Stimulated activated naive CD4-positive, alpha-beta T cell treated with Interleukin-2 at 50 U/mL for 16 hours (primary cell): ENCODE measurements around the gene ENDOV.

Source experiments
- DNase-seq: peaks from one replicate; lab custom pipeline; 2025; lab: John Stamatoyannopoulos, UW

Gene ENDOV

DNA sequence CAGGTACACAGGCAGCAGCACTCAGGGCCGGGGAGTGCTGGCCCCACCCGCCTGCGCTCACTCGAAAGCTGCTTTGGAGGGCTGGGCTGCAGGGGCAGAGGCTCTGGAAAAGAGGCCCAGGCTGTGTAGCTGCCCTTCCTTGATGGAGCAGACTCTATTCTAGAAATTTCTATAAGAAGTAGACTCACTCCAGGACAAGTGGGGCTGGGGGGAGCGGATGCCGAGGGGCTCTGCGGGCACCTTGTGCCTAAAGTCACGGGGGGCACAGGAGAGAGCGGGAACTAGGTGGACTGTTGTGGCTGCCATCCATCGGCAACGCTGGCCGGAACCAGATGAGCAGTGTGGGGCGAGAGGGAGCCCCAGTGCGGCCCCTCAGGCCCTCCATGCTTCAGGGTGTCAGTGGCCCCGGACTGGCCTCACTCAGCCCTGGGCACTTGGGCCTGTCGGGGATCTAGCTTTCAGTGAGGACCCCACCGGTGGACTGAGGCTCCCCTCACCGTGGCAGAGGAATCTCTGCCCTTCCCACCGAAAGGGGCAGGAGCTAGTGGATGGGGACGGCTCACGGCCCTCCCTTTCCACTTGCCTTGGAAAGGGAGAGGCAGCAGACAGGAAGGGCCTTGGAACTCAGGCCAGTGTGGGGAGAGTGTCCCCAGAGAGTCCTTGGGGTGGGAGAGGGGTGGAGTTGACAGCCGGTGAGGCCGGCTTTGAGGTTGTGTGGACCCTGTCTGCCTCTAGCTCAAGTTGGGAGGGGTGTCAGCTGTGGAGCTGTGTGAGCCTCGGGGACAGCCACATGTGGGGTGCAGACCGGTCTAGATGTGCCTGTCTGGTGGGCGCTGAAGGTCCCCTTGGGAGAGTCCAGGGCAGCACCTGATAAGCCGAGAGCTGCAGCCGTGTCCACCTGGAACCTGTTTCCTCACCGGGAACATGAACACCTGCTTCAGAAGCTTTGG, 16.6 kb downstream of the ENDOV start:
- no peak for DNase-seq

DNA sequence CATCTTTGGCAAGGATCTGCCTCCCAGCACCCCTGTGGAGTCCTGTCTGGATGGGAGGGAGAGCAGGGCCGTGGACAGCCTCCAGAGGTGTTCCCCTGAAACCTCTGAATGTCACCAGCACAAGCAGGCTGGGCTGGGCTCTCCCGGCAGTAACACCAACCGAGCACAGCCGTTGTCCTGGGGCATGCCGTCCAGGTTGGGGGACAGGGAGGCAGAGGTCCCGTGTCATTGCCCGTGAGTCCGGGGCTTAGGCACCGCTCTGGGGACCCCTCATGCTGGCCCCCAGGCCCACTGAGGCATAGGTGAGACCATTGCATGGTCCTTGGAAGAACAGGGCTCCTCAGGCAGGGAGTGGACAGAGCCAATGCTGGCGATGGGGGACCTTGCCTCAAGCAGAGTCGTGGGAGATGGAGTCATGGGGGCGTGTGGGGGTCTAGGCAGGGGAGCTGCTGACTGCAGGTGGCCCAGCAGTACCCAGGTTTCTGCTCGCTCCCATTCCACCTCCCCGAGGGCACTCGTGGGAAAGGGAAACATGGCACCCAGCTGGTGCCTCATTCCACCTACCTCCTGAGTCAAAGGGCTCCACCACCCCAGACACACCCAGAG, 17.5 kb downstream of the ENDOV start:
- no peak for DNase-seq

DNA sequence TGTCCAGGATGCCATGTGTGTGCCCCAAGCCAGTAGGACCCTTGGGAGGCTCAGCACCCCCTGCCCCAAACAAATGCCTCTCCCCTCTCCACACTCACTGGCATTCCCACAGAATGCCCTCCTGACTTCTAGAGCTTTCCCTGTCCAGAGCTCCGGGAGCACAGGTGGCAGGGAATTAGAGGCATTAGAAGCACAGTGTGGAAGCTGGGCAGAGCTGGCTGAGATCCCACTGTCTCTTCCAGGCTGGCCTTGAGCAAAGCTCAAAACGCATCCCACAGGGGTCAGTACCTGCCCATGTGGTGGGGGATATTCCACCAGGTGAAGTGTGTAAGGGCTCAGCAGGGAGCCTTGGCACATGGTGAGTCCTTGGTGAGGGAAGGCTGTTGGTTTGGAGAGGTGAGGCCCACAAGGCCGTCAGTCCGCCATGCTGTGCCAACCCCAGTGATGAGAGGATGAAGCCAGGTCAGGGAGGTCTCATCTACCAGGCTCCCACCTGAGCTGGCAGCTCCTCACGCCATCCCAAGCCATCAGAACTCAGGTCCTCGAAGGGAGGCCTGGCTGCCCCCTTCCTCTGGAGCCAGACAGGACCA, 18.1 kb downstream of the ENDOV start:
- no peak for DNase-seq

DNA sequence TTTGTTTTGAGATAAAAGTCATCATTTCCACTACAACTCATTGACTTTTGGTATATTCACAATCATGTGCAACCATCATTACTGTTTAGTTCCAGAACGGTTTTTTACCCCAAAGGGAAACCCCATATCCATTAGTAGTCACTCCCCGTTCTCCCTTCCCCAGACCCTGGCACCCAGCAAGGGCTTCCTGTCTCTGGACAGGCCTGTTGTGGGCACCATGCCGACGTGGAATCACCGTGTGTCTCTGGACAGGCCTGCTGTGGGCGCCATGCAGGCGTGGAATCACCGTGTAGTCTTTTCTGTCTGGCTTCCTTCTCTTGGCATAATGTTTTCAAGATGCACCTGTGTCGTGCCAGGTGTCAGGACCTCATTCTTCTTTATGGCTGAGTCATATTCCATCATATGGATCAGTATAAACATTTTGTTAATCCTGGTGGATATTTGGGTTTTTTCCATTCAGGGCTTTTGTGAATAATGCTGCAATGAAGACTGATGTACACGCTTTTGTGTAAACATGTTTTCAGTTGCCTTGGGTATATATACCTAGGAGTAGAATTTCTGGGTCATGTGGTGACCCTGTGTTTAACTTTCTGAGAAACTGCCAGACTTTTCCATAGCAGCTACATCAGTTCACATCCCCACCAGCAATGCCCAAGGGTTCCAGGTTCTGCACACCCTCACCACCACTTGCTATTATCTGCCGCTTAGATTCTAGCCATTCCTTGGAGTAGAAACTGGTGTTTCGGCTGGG, 19.1 kb downstream of the ENDOV start:
- DNase-seq, result no peak

DNA sequence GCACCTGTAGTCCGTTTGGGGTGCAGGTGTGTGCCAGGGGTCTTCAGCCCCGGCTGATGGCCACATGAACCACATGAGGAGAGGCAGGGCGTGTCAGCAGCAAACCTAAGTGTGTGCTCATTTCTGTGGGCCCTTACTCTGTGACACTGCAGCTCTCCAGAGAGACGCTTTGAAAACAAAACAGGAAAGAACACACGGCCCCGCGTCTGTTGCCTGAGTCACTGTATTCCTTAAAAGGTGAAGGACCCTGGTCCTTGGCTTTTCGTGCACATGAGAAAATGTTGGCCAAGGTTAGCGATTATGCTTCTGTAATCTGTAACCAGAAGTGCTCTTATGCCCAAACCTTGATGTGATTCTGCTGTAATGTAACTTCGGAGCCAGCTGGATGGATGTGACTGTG, 22.6 kb downstream of the ENDOV start:
- no peak for DNase-seq

DNA sequence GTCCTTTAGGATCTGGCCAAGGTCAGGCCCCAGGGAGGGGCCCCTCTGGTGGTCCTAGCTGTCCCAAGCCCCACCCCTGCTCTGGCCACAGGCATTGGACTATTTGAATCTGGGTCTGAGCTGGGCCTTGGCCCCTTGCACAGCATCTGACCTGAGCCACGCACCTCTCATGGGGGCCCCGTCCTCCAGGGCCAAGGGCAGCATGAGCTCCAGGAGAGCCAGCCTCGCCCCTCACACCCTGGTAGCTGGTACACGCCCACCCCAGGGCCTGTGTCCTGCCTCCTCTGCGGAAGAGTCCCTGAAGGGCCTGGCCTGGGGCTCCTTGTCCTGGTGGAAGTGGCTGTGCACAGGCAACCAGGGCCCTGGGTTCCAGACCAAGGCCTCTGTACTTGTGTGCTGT, 23.8 kb downstream of the ENDOV start:
- DNase-seq, result no peak

DNA sequence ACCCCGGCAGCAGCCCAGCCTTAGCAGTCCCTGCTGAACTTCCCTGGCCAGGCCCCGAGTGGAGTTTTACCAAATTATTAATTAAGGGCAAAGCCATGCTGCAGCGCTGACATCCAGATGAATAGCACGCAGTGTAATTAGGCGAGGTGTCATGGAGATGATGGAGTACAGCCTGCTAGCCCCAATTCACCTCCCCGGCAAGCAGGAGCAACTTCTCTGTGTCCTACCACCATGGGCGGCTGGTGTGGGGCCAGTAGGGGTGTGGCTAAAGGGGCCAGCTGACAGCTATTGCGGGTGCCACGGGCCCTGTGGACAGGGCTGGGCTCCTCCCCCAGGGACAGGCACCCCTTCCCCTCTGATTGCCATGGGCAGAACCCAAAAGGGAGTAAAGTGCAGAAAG, 24.5 kb downstream of the ENDOV start:
- DNase-seq, result no peak

DNA sequence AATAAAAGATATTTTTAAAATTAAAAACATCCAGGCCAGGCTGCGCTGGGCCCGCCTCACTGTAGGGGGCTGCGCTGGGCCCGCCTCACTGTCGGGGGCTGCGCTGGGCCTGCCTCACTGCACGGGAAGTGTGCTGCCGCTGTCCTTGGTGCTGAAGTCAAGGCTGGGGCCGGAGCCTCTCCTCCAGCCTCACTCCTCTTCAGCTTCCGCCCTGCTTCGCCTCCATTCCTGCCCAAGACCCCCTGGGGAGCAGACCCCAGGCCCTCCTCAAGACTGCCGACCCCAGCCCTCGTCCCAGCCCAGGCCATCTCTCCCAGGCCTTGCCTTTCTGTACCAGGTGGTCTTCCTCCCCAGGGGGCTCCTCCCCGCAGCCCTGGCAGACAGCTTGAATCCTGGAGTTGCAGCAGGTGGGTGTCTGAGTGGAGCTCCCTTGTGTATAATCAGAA, 26.2 kb downstream of the ENDOV start:
- peak; percentile 6 for DNase-seq

DNA sequence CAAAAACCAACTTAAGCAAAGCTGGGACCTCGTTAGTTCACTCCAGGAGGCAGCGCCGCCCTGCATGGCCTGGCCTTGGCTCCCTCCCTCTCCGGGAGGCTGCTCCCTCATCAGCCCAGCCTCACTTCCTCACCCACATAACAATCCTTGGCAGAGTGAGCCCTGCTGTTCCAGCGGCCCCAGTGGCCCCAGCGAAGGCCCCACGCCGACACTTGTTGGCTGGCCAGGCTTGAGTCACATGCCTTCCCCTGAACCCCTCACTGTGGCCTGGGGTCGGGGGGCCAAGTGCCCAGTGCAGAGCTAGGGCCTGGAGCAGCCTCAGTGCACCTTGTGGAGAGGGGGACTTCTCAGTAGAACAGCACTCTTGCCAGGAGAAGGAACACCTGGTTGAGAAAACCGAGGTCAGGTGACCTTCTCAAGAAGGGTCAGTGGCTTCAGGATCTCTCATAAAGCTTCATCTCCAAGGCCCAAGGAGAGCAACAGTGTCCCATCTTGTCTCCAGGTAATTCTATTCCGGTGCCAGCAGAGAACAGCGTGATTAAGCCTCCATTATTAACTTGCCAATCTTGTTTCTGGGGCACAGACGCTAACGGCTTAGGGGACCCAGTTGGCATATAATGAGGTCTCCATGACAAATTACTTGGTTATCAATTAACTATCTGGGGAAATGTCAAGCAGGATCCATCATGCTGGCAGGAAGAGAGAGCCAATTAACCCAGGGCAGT, 26.8 kb downstream of the ENDOV start:
- no peak for DNase-seq

DNA sequence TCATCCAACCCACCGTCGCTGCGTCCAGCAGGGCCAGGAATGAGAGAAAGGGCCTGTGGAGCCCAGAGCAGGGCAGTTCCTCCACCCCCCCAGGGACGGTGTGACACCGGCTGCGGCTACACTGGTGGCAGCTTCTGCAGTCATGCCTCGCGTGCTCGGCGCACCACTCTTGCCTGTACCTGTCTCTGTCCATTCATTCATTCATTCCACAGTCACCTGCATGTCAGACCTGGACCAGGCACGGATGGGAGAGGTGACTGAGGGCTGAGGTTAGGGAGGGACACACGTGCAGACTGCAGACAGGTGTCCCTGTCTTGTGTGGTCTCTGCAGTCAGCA, 27.3 kb downstream of the ENDOV start:
- DNase-seq, result no peak

DNA sequence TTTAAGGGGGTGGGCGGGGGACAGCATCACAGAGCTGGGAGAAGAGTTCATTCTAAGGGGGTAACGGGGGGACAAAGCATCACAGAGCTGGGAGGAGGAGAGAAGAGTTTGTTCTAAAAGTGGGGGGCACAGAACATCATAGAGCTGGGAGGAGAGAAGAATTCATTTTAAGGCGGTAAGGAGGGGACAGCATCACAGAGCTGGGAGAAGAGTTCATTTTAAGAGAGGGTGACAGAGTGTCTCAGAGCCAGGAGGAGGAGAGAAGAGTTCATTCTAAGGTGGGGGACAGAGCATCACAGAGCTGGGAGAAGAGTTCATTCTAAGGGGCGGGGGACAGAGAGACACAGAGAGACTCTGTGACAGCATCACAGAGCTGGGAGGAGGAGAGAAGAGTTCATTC, 27.8 kb downstream of the ENDOV start:
- DNase-seq, result no peak

DNA sequence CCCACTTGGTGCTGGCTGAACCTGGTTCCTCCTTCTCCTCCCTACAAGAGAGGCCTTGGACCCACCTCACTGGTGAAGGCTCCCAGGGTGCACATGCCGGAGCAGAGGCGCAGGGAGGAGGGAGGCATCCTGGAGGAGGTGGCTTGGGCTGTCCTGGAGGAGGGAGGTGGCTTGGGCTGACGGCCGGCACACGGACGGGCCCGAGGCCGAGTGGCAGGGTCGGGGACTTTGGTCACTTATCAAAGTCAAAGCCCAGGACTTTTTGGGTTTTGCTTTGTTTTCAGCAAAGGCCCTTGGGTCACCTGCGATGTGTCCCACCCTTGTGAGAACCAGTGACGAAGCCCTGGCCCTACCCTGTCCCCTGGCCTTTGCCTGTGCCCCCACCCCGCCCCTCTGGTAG, 28.5 kb downstream of the ENDOV start:
- DNase-seq, result no peak

DNA sequence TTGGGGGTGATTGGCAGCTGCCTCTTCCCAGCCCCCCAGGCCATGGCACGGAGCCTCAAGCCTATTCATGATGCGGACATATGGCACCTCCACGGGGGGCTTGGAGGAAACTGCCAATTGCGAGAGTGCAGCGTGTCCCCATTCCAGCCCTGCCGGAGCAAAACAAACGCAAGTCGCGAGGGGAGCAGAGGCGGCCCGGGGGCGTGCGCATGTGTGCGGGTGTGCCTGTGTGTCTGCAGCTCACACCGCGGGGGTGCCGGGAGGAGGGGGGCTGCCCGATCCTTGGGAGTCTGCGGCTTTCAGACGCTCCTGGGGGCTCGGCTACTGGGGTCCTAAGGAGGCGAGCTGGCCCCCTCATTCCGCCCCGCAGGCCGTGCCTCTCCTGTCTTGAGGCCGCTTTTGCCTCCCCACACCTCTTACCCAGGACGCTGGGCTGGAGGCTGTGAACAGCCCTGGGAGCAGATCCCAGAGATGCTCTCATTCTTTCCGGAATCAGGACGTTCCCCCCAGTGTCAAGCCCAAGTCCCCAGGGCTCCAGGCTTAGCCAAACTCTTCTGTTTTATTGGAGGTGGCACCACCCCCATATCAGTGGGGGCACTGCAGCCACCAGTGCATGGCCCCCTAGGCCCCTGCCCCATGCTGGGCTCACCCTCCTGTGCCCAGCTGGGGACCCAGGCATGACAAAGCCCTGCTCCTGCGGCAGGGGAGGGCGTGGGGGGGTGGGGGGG, 29.1 kb downstream of the ENDOV start:
- DNase-seq, result no peak

DNA sequence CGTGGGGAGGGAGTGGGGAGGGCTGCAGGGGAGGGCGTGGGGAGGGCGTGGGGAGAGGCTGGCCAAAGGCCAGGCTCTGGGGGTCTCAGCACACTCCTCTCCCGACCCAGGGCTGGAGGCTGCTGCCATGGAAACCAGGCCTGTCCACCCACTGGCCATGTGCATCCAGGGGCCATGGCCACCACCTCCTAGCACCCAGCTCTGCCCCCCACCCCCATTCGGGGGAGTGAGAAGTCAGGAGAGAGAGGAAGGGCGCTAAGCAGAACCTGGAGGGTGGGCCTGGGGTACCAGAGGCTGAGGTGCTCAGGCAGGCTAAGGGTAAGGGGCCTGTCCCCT, 29.6 kb downstream of the ENDOV start:
- DNase-seq, result no peak

DNA sequence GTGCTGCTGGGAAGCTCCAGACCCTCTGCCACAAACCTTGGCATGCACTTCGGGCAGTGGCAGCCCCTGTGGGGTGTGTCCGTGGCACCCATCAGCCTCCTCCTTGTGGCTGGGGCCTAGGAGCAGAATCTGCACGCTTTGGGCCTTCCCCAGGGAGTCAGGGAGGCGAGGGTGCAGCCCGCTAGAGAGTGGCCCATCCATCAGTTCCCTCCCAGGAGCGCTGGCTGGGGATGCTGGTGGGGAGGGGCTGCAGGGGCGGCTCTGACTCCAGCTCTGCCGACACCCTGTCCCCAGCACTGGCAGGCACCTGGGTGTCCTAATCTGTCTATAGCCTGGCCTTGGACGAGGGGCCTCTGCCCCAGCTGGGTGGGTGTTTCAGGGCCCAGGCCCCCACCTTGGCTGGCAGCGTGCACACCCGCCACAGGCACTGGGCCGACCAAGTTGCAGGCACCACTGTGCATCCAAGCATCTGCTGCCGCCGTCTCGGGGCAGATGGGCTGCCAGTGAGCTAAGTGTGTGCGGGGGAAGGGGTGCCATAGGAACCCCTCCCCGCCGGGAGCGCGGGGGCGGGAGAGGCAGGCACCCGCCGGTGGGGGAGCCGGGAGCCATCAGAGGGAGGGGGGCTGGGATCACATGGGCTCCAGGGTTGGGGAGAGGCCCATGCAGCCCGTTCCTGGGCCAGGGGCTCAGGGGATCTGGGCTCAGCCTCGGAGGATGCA, 30.2 kb downstream of the ENDOV start:
- no peak for DNase-seq

DNA sequence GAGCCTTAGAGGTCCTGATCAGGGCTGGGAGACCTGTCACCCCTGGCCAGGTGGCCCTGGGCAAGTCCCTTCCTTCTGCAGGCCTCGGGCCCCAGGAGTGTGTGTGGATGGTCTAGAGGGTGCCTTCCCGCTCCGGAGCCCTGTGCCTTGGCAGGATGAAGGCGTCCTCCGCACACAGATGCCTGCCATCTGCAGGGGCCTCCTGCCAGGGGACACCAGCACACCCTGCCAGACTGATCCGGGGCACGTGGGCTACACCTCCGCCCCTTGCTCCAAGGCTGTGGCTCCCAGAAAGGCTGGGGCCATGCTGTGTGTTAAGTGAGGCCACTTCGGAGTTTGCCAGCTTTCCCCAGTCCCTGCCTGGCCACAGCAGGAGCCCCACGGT, 30.8 kb downstream of the ENDOV start:
- no peak for DNase-seq

DNA sequence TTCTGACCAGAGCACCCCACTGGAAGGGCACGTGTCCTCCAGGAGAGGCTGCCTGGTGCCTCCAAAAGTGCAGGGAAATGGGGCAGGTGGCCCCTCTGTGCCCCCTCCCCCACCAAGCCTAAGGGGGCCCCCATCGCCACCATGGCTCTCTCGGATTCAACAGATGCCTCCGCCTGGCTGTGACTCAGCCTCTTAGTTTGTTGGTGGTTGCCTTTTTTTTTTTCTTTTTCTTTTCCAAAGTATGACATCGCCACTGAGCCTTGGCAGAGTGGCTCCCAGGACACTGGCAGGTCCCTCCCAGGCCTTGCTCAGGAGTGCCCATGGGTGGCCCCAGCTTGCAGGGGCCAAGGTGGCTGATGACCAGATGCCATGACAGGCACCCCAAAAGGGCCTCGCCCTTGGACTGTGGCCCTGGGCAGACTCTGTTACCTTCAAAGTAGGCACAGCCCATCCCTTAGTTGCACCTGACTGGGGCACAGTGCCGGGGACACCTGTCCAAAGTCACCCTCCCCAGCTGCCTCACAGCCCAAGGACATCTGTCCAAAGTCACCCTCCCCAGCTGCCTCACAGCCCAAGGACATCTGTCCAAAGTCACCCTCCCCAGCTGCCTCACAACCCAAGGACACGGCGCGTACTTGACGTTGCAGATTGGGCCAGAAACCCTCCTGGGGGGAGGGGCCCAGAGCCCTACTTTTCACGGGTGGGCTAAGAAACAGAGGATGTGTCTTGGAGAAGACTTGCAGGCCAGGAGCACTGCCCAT, 31.9 kb downstream of the ENDOV start:
- DNase-seq, result no peak

DNA sequence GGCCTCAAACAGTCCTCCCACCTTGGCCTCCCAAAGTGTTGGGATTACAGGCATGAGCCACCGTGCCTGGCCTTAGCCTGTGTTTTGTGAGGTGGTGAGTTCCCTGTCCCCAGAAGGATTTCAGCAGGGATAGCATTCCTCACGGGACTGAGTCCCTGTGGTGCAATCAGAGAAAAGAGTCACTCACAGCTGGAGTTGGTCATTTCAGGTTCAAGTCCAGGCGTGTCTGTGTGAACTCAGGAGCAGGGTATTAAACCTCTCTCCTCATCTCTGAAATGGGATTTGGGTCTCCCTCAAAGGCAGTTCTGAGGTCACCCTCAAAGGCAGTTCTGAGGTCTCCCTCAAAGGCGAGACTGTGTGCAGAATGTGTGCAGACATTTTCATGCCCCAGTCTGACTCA, 32.8 kb downstream of the ENDOV start:
- DNase-seq, result no peak

DNA sequence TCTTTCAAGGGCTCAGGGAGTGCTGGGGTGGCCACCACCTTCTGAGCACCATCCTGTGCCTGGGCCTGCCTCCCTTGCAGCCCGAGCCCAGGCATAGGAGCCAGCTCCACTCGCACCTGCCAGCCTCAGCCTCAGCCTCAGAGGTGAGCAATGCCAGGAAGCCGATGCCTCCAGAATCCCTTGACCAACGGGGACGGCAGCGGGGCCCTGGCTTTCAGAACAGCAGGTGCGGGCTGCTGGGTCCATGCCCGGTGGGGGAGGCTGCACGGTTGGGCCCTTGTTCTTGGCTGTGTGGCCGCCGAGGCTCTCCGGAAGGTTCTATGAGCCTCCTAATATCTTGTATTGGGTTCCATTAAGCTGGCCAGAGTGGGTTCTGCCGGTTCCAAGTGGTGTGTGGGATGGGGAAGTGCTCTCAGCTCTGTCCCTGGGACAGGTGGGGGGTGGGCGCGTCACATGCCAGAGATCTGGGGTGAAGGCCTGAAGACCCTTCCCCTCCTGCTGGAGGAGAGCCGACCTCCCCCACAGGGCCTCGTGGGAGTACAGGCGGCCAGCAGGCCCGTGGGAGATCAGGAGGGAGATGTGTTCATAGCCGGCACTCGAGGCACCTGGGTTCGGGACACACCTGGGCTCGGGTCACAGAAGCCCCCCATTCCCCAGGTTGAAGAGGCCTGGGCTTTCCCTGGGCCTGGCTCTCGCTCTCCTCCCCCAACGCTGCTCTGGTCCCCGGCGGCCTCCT, 34.4 kb downstream of the ENDOV start:
- DNase-seq, result no peak
